Measurements from ENCODE around the gene ARRB1.

The ARRB1 gene

DNA sequence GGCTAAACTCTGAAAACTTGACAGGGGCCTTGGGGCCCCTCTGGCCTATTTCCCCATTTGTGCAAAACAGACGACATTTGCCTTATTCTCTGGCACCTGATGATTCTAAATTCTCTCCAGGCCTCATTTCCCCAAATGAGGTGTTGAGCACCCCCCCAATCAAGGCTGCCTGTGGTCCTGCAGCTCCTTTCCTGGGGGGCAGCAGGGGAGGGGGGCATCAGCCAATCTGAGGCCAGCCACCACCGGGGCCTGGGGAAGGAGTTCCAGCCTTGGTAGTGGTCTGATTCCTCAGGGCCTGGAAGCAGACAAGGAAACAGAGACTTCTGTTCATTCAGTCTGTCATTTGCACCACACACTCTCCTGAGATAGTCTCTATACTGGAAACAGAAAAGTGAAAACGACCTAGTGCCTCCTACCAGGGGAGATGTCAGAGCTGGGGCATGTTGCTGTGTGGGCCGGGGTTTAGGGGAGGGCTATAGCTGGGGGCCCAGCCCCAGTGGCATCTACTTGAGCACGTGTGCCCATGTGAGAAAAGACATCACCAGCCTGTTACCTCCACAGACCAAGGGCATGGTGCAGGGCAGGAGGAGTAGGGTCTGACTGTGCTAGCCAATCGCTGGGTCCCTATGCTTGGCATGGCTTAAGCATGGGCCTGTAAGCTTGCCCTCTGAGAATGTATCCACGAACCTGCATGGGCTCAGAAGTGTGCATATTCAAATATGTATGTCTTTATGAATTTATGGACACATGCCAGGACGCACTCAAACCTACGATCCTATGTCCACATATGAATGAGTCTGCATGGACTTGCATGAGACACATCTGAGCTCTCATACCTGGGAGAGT is 112.6 kb downstream of the ARRB1 start:
- Histone ChIP-seq H3K27ac (ENCODE audit: low read depth in 2 of 2, low read length in 2 of 2) (no peak overlapping the region), H3K4me3 (ENCODE audit: low read length in 2 of 2) (no peak overlapping the region), H3K36me3 (ENCODE audit: control insufficient read depth in 2 of 2, insufficient read depth in 2 of 2, low read length in 2 of 2) (no peaks in the 10 kb centered on the region), H3K9ac (ENCODE audit: low read depth in 1 of 2, low read length in 2 of 2) (no peak overlapping the region), H3K27me3 (ENCODE audit: control insufficient read depth in 2 of 2, insufficient read depth in 2 of 2, low read length in 2 of 2) (peaks cover 12 to 30% of the 10 kb centered on the region in 2 donors), H3K4me1 (ENCODE audit: control insufficient read depth in 2 of 2, insufficient read depth in 2 of 2, low read length in 2 of 2) (peaks cover 6 to 9% of the 10 kb centered on the region in 2 donors), H3K9me3 (ENCODE audit: control insufficient read depth in 2 of 2, low read length in 2 of 2) (no peaks in the 10 kb centered on the region)

DNA sequence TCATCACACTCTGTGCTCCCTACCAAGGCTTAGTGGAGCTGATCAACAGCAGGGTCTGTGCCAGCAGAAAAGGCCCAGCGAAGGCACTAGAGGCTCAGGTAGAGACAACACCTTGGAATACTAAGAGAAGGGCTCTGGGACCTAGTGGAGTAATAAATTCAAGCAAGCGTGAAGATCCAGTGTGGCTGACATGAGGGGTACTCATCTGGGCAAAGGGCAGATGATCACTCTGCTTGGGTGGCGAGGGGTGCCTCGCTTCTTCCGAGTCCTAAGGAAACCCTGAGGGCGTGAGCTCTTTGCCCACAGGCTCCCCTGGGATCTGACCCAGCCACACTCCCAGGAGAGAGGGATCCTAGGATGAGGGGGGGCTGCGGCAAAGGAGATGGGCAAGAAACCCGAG is 114.4 kb downstream of the ARRB1 start:
- Histone ChIP-seq H3K27ac (ENCODE audit: low read depth in 2 of 2, low read length in 2 of 2) (no peak overlapping the region), H3K4me3 (ENCODE audit: low read length in 2 of 2) (no peak overlapping the region), H3K36me3 (ENCODE audit: control insufficient read depth in 2 of 2, insufficient read depth in 2 of 2, low read length in 2 of 2) (no peaks in the 10 kb centered on the region), H3K9ac (ENCODE audit: low read depth in 1 of 2, low read length in 2 of 2) (no peak overlapping the region), H3K4me1 (ENCODE audit: control insufficient read depth in 2 of 2, insufficient read depth in 2 of 2, low read length in 2 of 2) (peaks cover 6 to 8% of the 10 kb centered on the region in 2 donors), H3K27me3 (ENCODE audit: control insufficient read depth in 2 of 2, insufficient read depth in 2 of 2, low read length in 2 of 2) (peaks cover 1 to 17% of the 10 kb centered on the region in 2 donors), H3K9me3 (ENCODE audit: control insufficient read depth in 2 of 2, low read length in 2 of 2) (no peaks in the 10 kb centered on the region)

DNA sequence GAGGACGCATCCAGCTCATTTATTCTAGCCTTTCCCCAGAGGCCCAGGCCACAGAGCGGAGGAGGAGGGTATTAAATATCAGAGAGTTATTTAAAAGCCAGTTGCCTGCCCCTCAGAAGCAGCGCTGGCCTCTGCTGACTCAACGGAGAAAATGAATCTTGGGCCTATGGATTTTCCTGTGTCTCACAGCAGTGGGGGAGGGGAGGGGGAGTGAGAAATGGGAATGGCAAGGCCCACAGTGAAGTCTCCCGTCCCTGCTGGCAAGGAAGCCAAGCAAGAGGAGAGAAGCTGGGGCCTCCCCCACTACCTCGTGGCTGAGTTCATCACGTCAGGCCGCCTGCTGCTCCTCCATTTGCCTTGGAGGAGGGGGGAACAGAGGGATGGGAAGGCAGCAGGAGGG is 115.4 kb downstream of the ARRB1 start:
- Histone ChIP-seq H3K36me3 (ENCODE audit: control insufficient read depth in 2 of 2, insufficient read depth in 2 of 2, low read length in 2 of 2) (no peaks in the 10 kb centered on the region), H3K9ac (ENCODE audit: low read depth in 1 of 2, low read length in 2 of 2) (no peak overlapping the region), H3K9me3 (ENCODE audit: control insufficient read depth in 2 of 2, low read length in 2 of 2) (no peaks in the 10 kb centered on the region), H3K4me1 (ENCODE audit: control insufficient read depth in 2 of 2, insufficient read depth in 2 of 2, low read length in 2 of 2) (peaks cover 2 to 6% of the 10 kb centered on the region in 2 donors), H3K4me3 (ENCODE audit: low read length in 2 of 2) (no peak overlapping the region), H3K27me3 (ENCODE audit: control insufficient read depth in 2 of 2, insufficient read depth in 2 of 2, low read length in 2 of 2) (peaks cover 1 to 16% of the 10 kb centered on the region in 2 donors), H3K27ac (ENCODE audit: low read depth in 2 of 2, low read length in 2 of 2) (no peak overlapping the region)

DNA sequence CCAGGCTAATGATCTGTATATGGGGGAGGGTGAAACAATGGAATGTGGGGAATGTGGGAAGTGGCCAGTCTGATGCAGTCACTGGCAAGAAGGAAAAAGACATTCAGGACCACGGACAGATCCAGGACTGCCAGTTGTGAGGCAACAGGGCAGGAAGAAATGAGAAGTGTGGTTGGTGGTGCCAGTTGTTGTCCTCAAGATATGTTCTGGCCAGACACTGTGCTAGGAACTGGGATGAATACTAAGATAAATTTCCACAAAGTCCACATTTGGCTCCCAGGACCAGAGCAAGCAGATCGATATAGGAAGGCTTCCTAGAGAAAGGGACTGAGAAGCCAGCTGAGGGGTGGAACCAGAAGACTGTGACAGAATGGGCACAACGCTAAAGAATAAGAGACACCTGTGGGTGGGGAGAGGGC is 117.7 kb downstream of the ARRB1 start:
- Histone ChIP-seq H3K9me3 (ENCODE audit: control insufficient read depth in 2 of 2, low read length in 2 of 2) (no peaks in the 10 kb centered on the region), H3K4me1 (ENCODE audit: control insufficient read depth in 2 of 2, insufficient read depth in 2 of 2, low read length in 2 of 2) (no peaks in the 10 kb centered on the region), H3K36me3 (ENCODE audit: control insufficient read depth in 2 of 2, insufficient read depth in 2 of 2, low read length in 2 of 2) (no peaks in the 10 kb centered on the region), H3K9ac (ENCODE audit: low read depth in 1 of 2, low read length in 2 of 2) (no peak overlapping the region), H3K27me3 (ENCODE audit: control insufficient read depth in 2 of 2, insufficient read depth in 2 of 2, low read length in 2 of 2) (peaks cover 0 to under 1% of the 10 kb centered on the region in 2 donors), H3K27ac (ENCODE audit: low read depth in 2 of 2, low read length in 2 of 2) (no peak overlapping the region), H3K4me3 (ENCODE audit: low read length in 2 of 2) (no peak overlapping the region)

DNA sequence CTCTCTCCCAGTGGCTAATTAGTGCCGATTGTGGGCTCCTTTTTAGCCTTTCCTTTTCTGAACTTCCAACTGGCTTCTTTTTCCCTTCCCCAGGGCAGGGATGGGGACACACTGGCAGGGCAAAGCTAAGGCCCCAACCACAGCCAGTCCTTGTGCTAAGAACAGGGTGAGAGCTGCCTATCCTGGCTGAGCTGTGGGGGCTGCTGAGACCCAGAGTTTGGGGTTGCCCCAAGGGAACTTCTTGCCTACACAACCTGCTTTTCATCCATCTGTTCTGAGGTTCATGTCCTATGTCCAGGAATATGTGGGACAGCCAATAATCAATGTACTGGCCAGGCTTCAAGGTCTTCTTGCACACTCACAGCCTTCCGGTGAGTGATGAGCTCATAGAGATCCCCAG is 120.8 kb downstream of the ARRB1 start:
- Histone ChIP-seq H3K27ac (ENCODE audit: low read depth in 2 of 2, low read length in 2 of 2) (no peak overlapping the region), H3K9me3 (ENCODE audit: control insufficient read depth in 2 of 2, low read length in 2 of 2) (no peaks in the 10 kb centered on the region), H3K4me3 (ENCODE audit: low read length in 2 of 2) (no peak overlapping the region), H3K27me3 (ENCODE audit: control insufficient read depth in 2 of 2, insufficient read depth in 2 of 2, low read length in 2 of 2) (no peaks in the 10 kb centered on the region), H3K4me1 (ENCODE audit: control insufficient read depth in 2 of 2, insufficient read depth in 2 of 2, low read length in 2 of 2) (no peaks in the 10 kb centered on the region), H3K9ac (ENCODE audit: low read depth in 1 of 2, low read length in 2 of 2) (no peak overlapping the region), H3K36me3 (ENCODE audit: control insufficient read depth in 2 of 2, insufficient read depth in 2 of 2, low read length in 2 of 2) (no peaks in the 10 kb centered on the region)

DNA sequence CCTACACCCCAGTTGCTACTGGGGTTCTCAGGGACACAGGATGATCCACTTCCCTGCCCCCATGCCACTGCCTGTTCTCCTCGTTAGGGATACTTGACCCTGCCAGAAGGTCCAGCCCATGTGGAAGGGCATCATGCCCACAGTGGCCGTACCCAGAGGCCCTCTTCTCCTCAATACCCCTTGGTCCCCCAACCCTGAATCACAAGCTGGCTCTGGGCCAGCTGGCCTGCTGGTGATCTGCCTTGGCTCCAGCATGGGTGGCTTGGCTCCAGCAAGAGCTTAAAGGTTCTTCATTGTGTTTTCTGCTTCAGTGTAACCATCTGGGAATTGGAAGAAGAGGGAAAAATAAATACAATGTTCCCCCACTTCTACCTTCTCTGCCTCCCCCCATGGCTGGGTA is 122.0 kb downstream of the ARRB1 start:
- no peaks in the 10 kb centered on the region for H3K27me3 ChIP-seq (ENCODE audit: control insufficient read depth in 2 of 2, insufficient read depth in 2 of 2, low read length in 2 of 2)
- H3K9ac ChIP-seq (ENCODE audit: low read depth in 1 of 2, low read length in 2 of 2), result no peak overlapping the region
- no peaks in the 10 kb centered on the region for H3K9me3 ChIP-seq (ENCODE audit: control insufficient read depth in 2 of 2, low read length in 2 of 2)
- H3K27ac ChIP-seq (ENCODE audit: low read depth in 2 of 2, low read length in 2 of 2), result no peak overlapping the region
- no peak overlapping the region for H3K4me3 ChIP-seq (ENCODE audit: low read length in 2 of 2)
- no peaks in the 10 kb centered on the region for H3K4me1 ChIP-seq (ENCODE audit: control insufficient read depth in 2 of 2, insufficient read depth in 2 of 2, low read length in 2 of 2)
- no peaks in the 10 kb centered on the region for H3K36me3 ChIP-seq (ENCODE audit: control insufficient read depth in 2 of 2, insufficient read depth in 2 of 2, low read length in 2 of 2)

DNA sequence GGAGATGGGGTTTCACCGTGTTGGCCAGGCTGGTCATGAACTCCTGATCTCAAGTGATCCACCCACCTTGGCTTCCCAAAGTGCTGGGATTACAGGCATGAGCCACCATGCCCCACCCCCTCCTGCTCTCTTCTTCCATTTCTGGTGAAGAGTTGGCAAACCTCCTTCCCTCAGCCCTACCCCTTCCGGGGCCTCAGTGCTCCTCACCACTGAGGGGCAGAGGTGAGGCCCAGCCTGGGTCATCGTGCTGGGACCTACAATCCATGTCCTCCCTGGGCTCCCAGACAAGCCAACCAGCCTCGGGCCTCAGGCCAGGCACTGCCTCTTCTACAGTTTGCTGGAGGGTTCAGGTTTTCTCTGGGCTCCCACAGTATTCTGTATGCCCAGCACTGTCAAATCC is 125.7 kb downstream of the ARRB1 start:
- no peaks in the 10 kb centered on the region for H3K27me3 ChIP-seq (ENCODE audit: control insufficient read depth in 2 of 2, insufficient read depth in 2 of 2, low read length in 2 of 2)
- no peaks in the 10 kb centered on the region for H3K9me3 ChIP-seq (ENCODE audit: control insufficient read depth in 2 of 2, low read length in 2 of 2)
- H3K27ac ChIP-seq (ENCODE audit: low read depth in 2 of 2, low read length in 2 of 2), result no peak overlapping the region
- H3K9ac ChIP-seq (ENCODE audit: low read depth in 1 of 2, low read length in 2 of 2), result no peak overlapping the region
- no peaks in the 10 kb centered on the region for H3K36me3 ChIP-seq (ENCODE audit: control insufficient read depth in 2 of 2, insufficient read depth in 2 of 2, low read length in 2 of 2)
- no peaks in the 10 kb centered on the region for H3K4me1 ChIP-seq (ENCODE audit: control insufficient read depth in 2 of 2, insufficient read depth in 2 of 2, low read length in 2 of 2)
- no peak overlapping the region for H3K4me3 ChIP-seq (ENCODE audit: low read length in 2 of 2)

DNA sequence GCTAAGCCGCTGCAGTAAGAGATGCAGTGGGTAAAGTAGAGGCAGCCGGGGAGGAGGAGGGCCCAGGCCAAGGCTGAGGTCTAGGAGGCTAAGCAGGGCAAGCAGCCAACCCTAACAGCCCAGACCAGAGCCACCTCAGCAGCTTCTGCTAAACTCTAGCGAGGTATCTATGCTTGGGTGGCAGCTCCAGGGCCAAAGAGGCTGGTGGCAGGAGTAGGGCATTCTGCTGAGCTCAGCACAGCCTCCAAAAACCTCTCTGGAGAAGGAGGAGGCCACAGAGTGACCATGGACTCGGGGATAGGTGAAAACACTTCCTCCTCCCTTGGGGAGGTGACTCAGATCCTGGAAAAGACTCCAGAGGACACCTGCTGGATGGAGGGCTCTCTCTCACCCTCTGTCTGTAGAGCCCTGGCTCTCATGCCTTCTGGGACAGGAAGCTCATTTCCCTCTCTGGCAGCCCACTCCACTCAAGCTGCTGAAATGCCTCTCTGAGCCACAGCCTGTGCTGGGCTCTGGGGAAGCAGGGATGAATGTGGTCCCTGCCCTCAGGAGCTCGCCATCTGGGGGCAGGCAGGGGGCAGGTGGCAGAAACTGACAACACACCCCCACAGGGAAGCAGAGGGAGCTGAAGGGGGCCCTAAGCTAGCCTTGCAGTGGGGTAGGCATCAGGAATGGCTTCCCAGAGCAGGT is 127.4 kb downstream of the ARRB1 start:
- H3K4me1 ChIP-seq (ENCODE audit: control insufficient read depth in 2 of 2, insufficient read depth in 2 of 2, low read length in 2 of 2), result no peaks in the 10 kb centered on the region
- no peak overlapping the region for H3K27ac ChIP-seq (ENCODE audit: low read depth in 2 of 2, low read length in 2 of 2)
- no peaks in the 10 kb centered on the region for H3K36me3 ChIP-seq (ENCODE audit: control insufficient read depth in 2 of 2, insufficient read depth in 2 of 2, low read length in 2 of 2)
- H3K9ac ChIP-seq (ENCODE audit: low read depth in 1 of 2, low read length in 2 of 2), result no peak overlapping the region
- H3K4me3 ChIP-seq (ENCODE audit: low read length in 2 of 2), result no peak overlapping the region
- H3K27me3 ChIP-seq (ENCODE audit: control insufficient read depth in 2 of 2, insufficient read depth in 2 of 2, low read length in 2 of 2), result no peaks in the 10 kb centered on the region
- no peaks in the 10 kb centered on the region for H3K9me3 ChIP-seq (ENCODE audit: control insufficient read depth in 2 of 2, low read length in 2 of 2)

DNA sequence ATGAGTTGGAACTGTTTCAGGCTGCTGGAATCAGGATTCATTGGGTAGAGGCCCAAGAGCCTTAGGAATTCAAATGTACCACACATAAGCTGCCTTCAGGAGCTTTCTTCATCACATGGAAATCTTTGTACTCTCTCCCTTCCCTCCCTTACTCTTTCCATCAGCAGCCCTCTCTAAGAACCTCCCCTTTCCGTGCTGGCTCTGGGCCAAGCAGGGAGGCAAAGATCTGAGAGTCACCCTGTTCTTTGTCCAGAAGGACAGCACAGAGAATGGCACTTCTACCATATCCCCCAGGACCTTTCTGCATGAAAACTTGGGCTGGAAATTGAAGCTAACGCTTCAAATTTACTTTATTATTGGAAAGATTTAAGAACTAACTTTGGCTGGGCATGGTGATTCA is 131.6 kb downstream of the ARRB1 start:
- Histone ChIP-seq H3K9ac (ENCODE audit: low read depth in 1 of 2, low read length in 2 of 2) (no peak overlapping the region), H3K27ac (ENCODE audit: low read depth in 2 of 2, low read length in 2 of 2) (no peak overlapping the region), H3K4me3 (ENCODE audit: low read length in 2 of 2) (no peak overlapping the region), H3K27me3 (ENCODE audit: control insufficient read depth in 2 of 2, insufficient read depth in 2 of 2, low read length in 2 of 2) (peaks cover 0 to 4% of the 10 kb centered on the region in 2 donors), H3K9me3 (ENCODE audit: control insufficient read depth in 2 of 2, low read length in 2 of 2) (no peaks in the 10 kb centered on the region), H3K4me1 (ENCODE audit: control insufficient read depth in 2 of 2, insufficient read depth in 2 of 2, low read length in 2 of 2) (no peaks in the 10 kb centered on the region), H3K36me3 (ENCODE audit: control insufficient read depth in 2 of 2, insufficient read depth in 2 of 2, low read length in 2 of 2) (no peaks in the 10 kb centered on the region)

DNA sequence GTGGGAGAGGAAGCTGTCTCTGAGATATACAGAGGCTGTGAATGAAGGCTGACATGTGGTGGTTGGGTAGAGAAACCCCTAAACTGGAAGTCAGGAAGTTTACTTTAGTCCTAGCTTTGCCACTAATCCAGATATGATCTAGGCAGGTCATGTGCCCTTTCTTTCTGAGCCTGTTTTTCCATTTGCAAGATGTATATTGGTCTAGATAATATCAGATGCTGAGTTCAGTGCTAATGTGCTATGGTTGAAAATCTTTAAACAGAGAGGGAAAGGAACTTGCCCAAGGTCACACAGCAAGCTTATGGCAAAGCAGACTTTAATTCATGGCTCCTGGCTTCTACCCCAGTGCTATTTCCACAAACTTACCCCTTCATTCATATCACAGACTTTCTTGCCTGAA is 136.6 kb downstream of the ARRB1 start:
- no peak overlapping the region for H3K4me3 ChIP-seq (ENCODE audit: low read length in 2 of 2)
- no peaks in the 10 kb centered on the region for H3K4me1 ChIP-seq (ENCODE audit: control insufficient read depth in 2 of 2, insufficient read depth in 2 of 2, low read length in 2 of 2)
- H3K9me3 ChIP-seq (ENCODE audit: control insufficient read depth in 2 of 2, low read length in 2 of 2), result no peaks in the 10 kb centered on the region
- H3K9ac ChIP-seq (ENCODE audit: low read depth in 1 of 2, low read length in 2 of 2), result no peak overlapping the region
- no peak overlapping the region for H3K27ac ChIP-seq (ENCODE audit: low read depth in 2 of 2, low read length in 2 of 2)
- no peaks in the 10 kb centered on the region for H3K36me3 ChIP-seq (ENCODE audit: control insufficient read depth in 2 of 2, insufficient read depth in 2 of 2, low read length in 2 of 2)
- peaks cover 0 to 4% of the 10 kb centered on the region in 2 donors for H3K27me3 ChIP-seq (ENCODE audit: control insufficient read depth in 2 of 2, insufficient read depth in 2 of 2, low read length in 2 of 2)

All from mucosa of rectum (tissue), 2 donors.